NB4 (cell line): ENCODE data around the gene FOXJ1.

ENCODE experiments used
- DNase-seq: peaks from one replicate; pipeline ENCODE4 v3.0.0; 2010; ENCODE audit warnings: low read depth
- H3K4me3 ChIP-seq: one replicate; pipeline ENCODE4 v1.5.1; 2011; ENCODE audit warnings: mild to moderate bottlenecking, low read depth, low read length, moderate library complexity
- CTCF ChIP-seq: IDR thresholded peaks from one replicate; pipeline ENCODE4 v1.5.1; 2012; ENCODE audit warnings: low read depth, low read length
- MAX ChIP-seq: IDR thresholded peaks from 2 replicates; pipeline ENCODE4 v1.6.1; 2011; ENCODE audit warnings: low read depth, low read length
- MYC ChIP-seq: IDR thresholded peaks from 2 replicates; pipeline ENCODE4 v1.6.1; 2011; ENCODE audit warnings: low read depth, low read length
- POLR2A ChIP-seq: IDR thresholded peaks from 2 replicates; pipeline ENCODE4 v1.6.1; 2011; ENCODE audit warnings: mild to moderate bottlenecking; ENCODE audit not compliant: insufficient read length; ENCODE audit errors: extremely low read depth

The FOXJ1 gene

GRCh38 chr17:76103274-76104139 lies 37.5 kb downstream of the FOXJ1 start, which contains the start of gene EXOC7:
Gene EXOC7 (minus strand): TSS chr17:76103787. CDS start chr17:76103692, 95 bp downstream.
- peak; percentile 93 for DNase-seq
- TF ChIP-seq MAX (peak; percentile 53), MYC (peak; percentile 73), CTCF (no peak), POLR2A (peak; percentile 98)
- H3K4me3 ChIP-seq: peak within 1 kb of the TSS; percentile 86

GRCh38 chr17:76102944-76103273 lies 38.1 kb downstream of the FOXJ1 start:
- no peak for DNase-seq
- H3K4me3 ChIP-seq: peak overlapping the region; percentile 86
- TF ChIP-seq MAX: no peak
- TF ChIP-seq CTCF: no peak
- TF ChIP-seq POLR2A: no peak
- TF ChIP-seq MYC: no peak

GRCh38 chr17:76097716-76098295 lies 43.2 kb downstream of the FOXJ1 start:
- no peak for TF ChIP-seq MAX
- no peak for TF ChIP-seq CTCF
- TF ChIP-seq MYC: no peak
- no peak for TF ChIP-seq POLR2A
- no peak for DNase-seq
- H3K4me3 ChIP-seq: no peak overlapping the region

- H3K4me3 ChIP-seq: no peak overlapping the region
- TF ChIP-seq MYC: no peak
- no peak for TF ChIP-seq MAX
- no peak for TF ChIP-seq POLR2A
- no peak for TF ChIP-seq CTCF
- no peak for DNase-seq
These were observed 45.1 kb downstream of the FOXJ1 start for GRCh38 chr17:76095943-76096342.

GRCh38 chr17:76094046-76094445 lies 47.0 kb downstream of the FOXJ1 start:
- no peak for TF ChIP-seq CTCF
- no peak for TF ChIP-seq MYC
- TF ChIP-seq POLR2A: no peak
- no peak for TF ChIP-seq MAX

More at GRCh38 chr17:76094046-76094445, 47.0 kb downstream of the FOXJ1 start:
- no peak for DNase-seq
- H3K4me3 ChIP-seq: no peak overlapping the region
